ENCODE data around the gene TIMMDC1.

DNA sequence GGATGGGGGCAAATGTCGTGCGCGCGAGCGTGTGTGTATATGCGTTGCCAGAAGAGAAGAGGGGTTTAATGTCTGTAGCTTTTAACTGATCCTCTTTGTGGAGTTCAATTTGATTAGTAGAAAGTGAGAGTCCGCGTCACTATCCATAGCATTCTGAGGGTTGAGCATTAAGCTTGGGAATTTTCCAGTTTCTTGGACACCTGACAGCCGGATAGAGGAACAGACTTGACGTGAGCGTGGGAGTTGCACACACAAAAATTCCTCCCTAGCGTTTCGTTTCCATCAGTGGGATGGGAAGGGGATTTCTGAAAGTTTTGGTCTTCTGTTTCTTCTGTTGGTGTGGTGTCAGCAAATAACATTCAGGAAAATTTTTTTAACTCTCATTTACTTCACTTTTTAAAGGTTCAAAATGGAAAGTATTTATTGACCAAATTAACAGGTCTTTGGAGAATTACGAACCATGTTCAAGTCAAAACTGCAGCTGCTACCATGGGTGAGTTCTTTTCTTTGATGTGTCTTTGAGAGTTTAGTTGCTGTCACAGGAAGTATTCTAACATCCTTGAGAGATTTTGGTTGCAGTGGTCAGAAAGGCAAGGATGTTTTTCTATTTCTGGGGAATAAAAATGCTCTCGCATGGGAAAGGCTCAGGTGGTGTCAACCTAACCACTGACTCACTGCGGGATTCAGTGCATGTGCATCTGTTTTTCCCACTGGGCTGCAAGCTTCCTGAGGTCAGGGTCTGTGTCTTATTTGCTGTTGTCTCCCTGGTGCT lies 28.7 kb upstream of the TIMMDC1 start:
- TF ChIP-seq CTCF (IDR thresholded peaks at IDR 0.05; ENCODE audit: insufficient read depth, low read length, poor library complexity, severe bottlenecking) = no peak
- no peak for TF ChIP-seq EZH2phosphoT487 (conservative IDR thresholded peaks at IDR 0.05; ENCODE audit: low read length)
